ENCODE results near the gene MYOZ2.

Gene MYOZ2

DNA sequence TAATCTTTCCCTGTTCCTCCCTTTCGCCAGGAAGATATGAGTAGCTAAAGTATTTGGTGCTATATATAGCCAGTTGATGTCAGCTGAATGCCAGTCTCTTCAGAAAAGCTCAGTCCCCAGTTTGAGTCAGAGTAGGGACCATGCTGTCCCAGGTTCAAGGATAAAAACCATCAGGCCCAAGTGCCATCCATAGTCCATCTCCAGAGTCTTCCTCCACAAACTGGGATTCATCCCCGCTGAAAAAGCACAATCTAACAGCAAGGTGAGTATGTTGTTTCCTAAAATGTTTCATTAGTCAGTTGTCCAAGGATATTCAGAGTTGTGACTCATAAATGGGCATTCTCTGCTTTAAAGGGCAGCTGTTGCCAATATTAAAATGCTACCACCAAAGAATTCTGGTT, at the start of gene MYOZ2:
Gene MYOZ2 (plus strand): TSS at position 112 of the 401 bp plus-strand sequence. CDS start 694 bp downstream, outside the sequence.
- DNase-seq: no peak

DNA sequence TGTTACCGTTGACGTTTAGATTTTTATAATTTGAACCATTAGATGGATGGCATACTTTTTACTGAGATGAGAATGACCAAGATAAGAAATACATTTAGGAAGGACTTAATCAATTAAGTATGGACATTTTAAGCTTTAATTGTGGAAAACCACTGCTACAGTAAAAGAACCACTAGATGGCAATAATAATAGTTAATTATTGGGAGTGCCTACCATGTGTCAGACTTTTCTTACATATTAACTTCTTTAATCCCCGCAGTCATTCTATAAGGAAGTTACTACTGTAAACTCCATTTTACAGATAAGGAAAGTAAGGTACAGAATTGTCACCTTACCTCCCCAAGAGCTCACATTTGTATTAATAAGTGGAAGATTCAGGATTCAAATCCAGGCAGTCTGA, 48.5 kb upstream of the MYOZ2 start:
- DNase-seq: no peak

DNA sequence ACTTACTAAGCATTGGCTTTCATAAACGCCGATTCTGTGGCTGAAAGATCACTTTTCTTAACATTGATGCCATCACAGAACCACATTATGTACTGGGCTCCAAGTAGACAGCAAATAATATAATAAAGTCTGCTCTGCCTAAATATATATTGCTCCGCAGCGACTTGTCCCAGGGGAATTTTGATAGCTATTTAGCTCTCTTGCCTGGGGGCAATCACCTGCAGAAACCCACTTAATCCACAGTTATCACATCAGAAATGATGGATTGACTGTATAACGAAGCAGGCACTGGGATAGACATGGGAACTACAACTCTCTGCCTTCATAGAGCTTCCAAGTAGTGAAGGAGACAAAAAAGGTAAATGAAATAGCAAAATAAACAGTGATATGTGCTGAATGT, 48.0 kb upstream of the MYOZ2 start:
- DNase-seq: no peak

DNA sequence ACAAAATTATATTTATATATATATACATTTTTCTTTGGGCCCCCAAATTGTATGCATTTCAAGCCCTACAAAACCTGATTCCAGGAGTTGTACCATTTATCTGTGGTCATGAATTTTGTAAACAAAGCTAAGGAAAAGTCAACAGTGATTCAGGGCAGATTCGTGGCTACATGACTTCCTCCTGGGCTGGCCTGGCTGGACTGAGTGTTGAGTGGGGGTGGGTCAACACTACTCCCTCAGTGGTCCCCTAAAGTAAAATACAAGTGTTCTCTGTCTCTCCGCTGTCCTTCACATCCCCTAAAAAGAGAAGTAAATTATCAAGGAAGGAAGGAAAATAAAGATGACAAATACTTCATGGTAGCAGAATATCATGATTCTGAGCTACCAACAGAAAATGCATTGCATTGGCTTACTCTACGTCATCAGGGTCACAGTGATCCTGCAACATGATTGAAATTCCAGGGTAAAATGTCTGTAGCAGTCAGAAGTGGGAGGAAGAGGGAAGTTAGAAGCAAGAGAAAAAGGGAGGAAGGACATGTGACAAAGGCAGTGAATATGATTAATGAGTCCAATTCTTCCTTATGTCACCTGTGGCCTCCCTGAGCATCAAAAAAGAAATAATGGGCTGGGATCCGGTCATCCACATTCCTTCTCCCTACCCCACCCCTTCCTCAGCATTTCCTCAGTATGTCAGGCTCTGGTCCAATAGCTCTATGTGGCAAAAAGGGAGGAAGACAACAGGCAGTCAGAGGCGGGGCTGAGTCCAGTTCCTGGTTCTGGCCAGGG, 42.4 kb upstream of the MYOZ2 start:
- DNase-seq: no peak

DNA sequence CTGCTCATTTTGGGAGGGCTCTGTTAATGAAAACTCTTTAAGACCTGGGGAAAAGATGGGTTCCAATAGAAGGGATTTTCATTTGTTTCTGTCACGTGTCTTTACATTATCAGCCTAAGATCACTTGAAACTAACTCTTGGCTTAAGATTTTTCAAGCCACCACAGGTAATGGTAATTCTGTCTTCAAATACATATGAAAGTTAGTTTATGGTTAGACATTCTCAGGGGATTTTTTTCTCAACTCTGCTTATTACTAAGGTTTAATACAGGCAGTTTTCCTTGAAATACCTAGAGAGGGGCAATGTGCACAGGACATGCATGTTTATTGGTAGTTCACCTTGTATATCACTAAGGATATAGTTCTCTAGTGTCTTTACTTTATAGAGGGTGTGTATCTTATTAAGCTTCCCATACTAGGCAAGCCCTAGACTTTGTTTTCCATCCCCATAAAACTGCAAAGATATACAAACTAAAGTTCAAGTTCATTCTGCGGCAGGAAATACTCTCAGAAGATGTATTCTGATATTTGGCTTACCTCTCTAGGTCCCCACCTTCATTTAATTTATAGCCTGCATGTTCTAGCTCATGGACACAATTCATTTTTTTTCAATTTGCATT, 38.2 kb upstream of the MYOZ2 start:
- DNase-seq: no peak

DNA sequence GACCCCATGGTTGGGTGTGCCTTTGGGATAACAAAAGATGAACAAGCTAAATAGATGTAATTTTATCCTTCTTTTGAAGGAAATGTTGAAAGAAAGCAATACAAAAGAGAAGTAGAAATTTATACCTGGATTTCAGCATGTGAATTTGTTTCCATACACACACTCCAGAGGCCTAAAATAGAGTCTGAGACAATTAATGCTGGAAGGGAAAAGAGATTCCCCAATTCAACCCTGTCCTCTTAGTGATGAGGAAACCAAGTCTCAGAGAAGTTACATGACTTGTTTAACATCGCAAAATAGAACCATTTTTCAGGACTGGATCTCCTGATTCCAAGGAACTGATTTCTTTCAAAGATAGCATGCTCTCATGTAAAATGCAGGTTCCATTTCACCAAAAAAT, 37.3 kb upstream of the MYOZ2 start:
- no peak for DNase-seq

DNA sequence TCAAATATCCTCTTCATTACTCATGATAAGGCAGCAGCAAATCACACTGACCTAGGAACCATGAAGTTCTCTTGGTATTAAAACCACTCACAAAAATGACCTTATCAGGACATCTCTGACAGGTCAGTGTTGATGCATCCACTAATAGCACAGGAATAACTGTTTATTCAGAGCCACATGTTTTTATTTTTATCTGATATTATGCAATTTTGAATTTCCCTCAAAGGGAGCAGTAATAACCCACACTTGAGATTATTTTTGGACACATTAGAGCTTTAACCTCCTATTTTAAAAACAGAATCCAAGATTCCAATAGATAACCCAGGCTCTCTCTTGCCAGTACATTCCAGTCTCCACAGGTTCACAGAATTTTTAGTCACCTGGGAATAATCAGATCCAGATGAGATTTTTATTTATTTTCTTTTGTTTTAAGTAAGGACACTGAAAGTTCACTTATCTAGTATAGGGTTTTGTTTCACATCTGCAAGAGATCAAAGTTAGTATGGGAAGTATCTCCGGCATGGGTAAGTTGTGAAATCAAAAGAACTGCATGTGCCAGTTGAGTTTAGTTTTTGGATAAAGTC, 36.3 kb upstream of the MYOZ2 start:
- DNase-seq: no peak

DNA sequence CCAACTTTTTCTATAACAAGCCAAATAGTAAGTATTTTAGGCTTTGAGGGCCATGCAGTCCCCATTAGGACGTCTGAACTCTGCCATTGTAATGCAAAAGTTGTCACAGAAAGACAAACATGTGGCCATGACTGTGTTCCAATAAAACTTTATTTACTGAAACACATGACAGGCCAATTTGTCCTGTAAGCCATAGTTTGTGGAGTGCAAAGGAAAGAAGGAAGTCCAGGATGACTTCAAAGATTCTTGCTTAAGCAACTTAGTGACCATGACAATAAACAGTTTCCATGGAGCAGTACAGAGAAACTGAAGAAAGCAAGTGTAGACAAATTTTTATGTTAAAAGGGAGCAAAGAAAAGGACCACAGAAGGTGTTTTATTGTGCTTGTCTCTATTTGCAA, 35.0 kb upstream of the MYOZ2 start:
- DNase-seq: no peak

DNA sequence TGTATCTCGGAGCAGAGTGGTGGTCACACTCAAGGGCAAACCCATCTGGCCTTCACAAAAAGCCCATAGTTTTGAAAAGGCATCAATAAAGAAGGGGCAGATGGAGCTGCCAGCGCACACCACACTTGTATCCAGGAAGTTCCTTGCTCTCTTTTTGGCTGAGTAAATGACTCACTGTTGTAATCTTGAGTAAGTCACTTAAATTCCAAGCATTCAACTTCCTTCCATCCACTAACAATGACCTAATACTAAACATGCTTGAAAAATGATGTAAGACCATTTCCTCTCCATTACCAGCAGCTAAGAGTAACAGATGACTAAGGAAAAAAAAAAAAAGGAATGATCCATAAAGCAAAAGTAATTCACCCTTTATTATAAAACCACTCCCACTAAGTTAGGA, 32.4 kb upstream of the MYOZ2 start:
- DNase-seq: no peak

DNA sequence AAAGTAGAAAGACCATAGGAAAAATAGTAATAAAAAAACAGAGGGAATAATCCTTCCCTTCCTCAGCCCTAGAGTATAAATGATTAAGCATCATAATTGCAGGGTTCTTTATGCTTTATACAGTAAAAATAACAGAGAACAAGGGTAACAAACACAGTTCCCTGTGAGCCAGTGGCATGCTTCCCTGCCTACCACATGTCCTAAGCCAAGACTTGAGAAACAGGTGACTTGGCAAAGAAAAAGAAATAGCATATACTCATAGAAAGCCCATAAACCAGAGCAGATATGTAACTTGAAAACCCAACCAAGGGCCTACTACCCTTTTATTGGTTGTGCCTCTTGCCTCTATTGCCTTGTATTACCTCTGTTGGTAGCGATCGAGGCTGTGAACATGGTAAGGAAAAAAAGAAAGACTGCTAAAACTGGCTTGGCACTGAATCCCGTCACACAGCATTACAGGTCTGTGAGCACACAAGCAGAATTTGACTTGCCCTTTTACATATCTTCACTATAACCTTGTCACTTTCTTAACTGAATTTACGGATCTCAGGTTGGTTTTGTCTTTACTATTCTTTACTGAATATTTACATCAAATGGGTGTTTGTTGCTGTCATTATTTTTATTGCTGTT, 30.9 kb upstream of the MYOZ2 start:
- DNase-seq: no peak

DNA sequence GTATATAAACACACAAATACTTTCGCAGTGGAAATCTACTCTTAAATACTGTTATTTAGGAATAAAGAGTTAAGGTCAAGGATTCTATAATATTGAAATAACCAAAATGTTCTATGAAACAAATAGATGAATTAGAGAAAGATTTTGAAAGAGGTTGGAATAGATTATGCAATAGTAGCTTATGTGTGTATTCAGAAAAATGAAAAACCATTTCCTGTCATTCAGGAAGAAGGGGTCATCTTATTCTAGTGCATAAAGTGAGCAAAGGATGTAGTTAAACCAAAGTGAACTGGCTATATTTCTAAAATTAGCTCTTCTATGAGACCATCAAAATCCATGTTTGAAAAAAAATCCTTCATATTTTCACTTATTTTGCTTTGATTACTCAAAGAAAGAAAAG, 30.0 kb upstream of the MYOZ2 start:
- DNase-seq: no peak

DNA sequence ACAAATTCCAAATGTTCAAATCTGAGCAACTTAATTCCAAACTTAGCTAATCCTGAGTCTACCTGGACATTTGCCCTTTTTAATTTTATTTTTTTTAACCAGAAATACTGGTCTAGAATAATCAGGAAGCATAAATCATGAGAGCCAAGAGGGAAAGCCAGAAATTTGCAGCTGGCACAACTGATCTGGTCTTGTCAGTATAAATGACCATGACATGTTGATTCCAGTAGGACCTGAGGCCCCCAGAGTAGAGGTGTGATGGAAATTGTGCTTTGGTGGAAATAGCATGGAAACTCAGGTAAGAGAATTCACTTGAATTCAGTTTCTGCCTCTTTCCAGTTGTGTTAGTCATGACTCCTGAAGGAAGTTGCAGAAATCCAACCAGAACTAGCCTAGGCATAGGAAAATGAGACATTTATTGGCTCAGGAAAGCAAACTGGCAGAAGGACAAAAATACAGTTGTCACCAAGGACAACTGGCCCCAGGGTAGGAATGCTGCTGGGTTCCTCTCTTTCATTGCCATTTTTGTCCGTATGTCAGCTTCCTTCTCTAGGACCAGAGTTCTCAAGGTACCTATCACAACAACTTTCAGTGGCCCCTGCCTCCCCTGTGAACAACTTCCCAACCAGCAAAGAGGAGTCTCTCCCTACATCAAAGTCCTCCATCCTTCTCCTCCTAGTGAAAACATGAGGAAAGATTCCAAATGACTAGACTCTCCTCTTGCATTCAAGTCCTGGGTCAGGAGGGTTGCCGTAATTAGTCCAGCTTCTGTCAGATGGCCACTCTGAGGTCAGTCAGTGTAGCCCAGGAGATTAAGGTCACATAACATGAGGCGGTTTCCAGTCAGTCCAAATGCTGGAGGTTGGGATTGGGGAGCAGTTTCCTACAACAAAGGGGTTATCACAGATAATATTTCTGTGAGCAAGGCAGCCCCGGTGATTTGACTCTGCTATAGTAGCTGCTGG, 29.3 kb upstream of the MYOZ2 start:
- DNase-seq: no peak

DNA sequence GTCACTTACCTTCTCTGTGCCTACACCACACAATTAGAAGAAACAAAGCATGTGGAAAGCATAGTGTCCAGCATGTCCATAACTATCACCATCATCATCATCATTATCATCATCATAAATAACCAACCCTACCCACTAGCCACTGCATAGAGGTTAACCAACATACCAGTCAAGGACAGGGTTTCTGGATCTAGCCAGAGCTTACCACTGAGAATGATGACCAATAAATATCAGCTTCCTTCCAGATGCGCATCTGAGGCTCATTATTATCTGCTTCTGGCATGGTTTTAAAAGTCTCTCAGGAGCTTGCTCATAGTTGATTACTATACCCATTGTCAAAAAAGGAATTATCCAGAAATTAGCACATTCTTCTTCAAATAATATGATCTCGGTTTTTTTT, 25.5 kb upstream of the MYOZ2 start:
- no peak for DNase-seq

DNA sequence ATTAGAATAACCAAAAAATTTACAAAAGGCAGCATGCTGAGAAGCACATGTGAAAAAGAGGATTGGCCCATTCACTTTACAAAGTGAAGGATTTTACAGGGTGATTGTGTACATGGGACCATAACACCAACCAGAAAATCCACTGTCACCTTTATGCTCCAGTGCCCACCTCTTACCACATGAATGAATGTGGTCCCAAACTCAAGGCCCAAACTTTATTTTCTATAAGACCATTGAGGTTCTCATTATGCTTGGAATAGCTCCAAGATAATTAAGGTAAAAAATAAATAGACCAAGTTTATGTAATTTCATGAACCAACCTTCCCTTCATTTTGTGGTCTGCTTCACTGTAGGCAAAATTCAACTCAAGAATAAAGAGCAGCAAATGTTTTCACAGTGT, 24.3 kb upstream of the MYOZ2 start:
- no peak for DNase-seq

DNA sequence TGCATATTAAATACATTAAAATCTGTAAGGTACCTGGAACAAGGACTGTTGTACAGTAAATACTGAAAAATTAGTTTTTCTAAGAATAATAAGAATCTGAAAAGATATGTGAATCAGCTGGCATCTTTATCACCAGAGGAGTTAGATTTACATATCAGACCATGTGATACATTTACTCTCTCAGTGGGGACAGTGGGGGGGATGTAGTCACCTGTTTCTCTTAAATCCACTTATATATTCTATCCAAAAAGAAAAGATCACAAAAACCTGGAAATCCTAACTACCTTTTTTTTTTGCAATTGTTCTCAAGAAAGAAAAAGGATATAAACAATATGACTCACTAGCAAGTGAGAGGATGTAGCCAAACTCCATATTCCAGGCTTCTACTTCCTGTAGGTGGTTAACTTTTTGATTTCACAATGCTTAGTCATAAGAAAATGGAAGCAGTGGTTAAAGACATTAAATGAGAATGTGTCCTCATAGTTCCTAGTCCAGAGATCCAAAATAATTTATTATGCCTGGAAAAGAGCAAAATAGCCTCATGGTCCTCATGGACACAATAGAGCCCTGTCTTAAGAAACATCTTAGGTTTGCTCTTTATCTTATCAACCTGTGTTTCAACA, 22.5 kb upstream of the MYOZ2 start:
- DNase-seq: no peak

DNA sequence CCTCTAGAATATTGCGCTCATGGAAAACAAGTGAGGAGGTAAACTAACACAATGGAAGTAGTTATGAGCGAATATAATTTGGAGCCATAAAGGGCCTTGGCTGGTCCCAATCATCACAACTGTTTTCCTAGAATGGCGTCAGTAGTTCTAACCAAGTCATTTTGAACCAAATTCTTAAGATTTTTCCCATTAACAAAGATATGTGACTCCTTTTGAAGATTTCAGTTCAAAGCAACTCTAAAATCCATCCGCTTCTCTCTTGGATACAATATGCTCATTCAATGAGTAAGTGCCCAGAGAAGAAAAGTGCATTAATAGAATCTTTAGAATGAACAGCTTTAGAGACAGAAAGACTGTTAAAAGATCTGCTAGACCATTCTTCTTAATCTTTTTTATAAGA, 19.6 kb upstream of the MYOZ2 start:
- DNase-seq: no peak

DNA sequence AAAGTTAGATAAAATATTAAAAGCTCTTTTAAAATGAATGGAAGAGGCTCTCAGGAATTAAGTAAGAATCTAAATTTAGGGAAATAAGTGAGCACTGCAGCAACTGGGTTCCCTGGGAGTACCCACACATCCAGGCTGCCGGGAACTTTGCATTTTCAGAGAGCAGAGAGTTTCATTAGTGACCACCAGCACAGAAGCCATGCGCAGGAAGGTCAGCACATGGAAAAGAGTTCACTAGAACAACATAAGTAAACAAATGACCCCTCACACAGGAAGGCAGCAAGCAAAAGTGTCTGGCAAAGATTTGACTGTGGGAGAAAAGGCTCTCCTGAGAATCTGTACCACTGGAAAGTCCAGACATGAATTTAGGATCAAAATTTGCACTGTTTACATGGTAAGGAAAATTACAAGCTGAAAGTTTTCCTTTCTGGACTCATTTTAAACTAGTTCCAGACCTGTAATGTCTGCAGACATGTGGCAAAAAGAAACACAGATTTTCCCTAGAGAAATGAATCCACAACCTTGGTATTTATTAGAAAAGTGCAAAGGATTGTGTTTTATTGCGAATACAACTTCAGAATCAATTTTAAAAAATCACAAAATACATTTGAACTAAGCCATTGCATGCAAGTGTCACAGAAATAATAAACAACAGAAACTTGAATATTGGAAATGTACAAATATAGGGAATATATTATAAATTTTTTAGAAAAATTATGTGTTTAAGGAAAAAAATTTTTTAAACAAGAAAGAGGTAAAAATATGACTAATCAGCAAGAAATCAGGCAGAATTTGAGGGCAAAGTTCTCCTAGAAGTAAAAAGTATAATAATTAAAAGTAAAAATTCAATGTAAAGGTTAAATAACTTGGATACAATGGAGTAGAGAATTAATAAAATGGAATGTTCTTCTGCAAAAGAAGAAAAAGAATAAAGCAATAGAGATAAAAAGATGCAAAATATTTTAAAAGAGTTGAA, 18.4 kb upstream of the MYOZ2 start:
- no peak for DNase-seq

DNA sequence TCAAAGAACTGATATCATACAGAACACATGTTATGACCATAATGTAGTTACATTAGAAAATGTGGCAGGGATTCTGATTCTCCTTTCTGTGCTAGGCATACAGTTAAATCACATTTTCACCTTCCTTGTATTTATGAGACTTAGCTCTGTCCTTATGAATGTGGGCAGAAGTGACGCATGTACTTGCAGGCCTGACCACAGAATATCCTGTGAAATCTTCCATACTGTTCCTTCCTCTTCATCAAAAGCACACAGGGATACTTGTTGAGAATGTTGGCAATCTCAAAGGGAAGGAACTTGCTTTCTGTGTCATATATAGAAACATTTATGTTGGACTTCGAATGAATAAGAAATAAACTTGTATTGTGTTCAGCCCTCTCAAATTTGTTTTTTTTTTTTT, 17.2 kb upstream of the MYOZ2 start:
- DNase-seq: no peak

DNA sequence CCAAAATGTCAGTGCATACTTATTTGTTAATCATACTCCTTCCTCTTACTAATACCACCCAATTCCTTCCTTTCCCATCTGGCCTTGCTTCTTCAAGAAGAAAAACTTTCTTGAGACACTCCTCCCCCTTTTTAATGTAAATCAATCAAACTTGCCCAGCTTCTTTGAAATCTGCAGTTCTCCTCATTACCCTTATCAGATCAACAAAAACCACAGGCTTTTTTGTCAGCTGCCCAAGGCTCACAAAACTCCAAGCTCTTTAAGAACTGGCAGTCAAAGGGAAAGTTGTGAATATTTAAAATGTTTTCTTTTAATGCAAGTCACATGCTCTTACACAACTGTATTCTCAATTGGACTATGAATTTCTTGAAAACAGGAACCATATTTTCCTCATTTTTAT, 11.3 kb upstream of the MYOZ2 start:
- DNase-seq: no peak

DNA sequence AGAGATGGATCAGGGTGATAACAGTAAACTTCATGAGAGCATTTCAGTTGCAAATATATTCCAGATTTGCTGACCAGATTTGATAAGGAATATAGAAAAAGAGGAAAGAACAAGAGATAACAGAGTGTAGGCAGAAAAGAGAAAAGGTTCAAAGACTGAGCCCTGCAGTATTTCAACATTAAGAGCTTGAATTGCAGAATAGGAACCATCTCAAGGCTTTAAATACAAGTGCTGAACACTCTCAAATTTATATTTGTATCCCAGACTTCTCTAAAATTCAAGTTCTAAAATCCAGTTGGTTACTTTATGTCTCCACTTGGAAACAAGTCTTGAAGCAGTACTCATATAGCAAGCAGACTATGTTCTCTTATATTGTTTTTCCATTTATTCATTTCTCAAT, 9.7 kb upstream of the MYOZ2 start:
- DNase-seq: no peak

DNA sequence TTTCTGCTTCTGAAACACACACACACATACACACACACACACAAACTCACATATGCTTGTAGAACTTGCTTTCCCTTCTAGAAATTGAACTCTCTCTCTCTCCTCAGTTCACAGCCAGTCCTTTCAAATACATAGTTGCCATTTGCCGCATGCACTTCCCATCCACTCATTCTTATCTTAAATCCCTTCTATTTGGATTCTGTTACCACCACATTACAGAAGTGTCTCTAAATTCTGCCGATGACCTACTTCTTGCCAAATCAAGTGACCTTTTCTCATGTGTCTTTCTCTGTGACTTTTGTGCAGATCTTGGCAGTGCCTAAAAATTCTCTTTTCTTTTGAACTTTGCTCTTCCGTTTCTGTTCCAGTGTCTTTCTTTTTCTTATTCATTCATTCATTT, 7.5 kb upstream of the MYOZ2 start:
- no peak for DNase-seq
